ENCODE results near the gene BNC2.

BNC2 gene

DNA sequence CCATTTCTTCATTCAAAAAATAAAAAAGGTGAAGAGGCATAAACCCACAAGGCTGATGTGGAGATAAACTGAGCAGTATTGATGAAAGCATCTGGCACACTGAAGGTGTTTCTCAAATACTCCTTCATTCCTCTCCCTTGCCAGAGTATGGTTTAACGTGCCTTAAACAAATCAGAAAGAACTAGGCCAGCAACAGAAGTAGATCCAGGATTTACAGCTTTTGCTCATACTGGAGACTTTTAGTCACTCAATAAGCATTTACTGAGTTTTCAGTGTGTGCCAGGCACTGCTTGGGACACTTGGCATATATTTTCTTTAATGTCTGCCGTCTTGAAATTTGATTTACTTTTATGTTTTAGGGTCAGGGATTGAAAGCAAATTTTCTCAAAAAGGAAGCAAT lies 53.0 kb downstream of the BNC2 start:
- Histone ChIP-seq H3K9ac (ENCODE audit: low read depth in 1 of 2, low read length in 2 of 2) (no peak overlapping the region), H3K27ac (ENCODE audit: low read depth in 2 of 2, low read length in 2 of 2) (no peak overlapping the region), H3K9me3 (ENCODE audit: control insufficient read depth in 2 of 2, low read length in 2 of 2) (no peaks in the 10 kb centered on the region), H3K27me3 (ENCODE audit: control insufficient read depth in 2 of 2, insufficient read depth in 2 of 2, low read length in 2 of 2) (no peaks in the 10 kb centered on the region), H3K4me3 (ENCODE audit: low read length in 2 of 2) (no peak overlapping the region), H3K36me3 (ENCODE audit: control insufficient read depth in 2 of 2, insufficient read depth in 2 of 2, low read length in 2 of 2) (no peaks in the 10 kb centered on the region), H3K4me1 (ENCODE audit: control insufficient read depth in 2 of 2, insufficient read depth in 2 of 2, low read length in 2 of 2) (no peaks in the 10 kb centered on the region)

- Histone ChIP-seq H3K36me3 (ENCODE audit: control insufficient read depth in 2 of 2, insufficient read depth in 2 of 2, low read length in 2 of 2) (no peaks in the 10 kb centered on the region), H3K9ac (ENCODE audit: low read depth in 1 of 2, low read length in 2 of 2) (no peak overlapping the region), H3K27ac (ENCODE audit: low read depth in 2 of 2, low read length in 2 of 2) (no peak overlapping the region), H3K27me3 (ENCODE audit: control insufficient read depth in 2 of 2, insufficient read depth in 2 of 2, low read length in 2 of 2) (no peaks in the 10 kb centered on the region), H3K9me3 (ENCODE audit: control insufficient read depth in 2 of 2, low read length in 2 of 2) (no peaks in the 10 kb centered on the region), H3K4me3 (ENCODE audit: low read length in 2 of 2) (no peak overlapping the region), H3K4me1 (ENCODE audit: control insufficient read depth in 2 of 2, insufficient read depth in 2 of 2, low read length in 2 of 2) (no peaks in the 10 kb centered on the region)
These were observed 53.5 kb downstream of the BNC2 start for GRCh38 chr9:16817002-16817401.

GRCh38 chr9:16816011-16816410 lies 54.5 kb downstream of the BNC2 start:
- Histone ChIP-seq H3K9me3 (ENCODE audit: control insufficient read depth in 2 of 2, low read length in 2 of 2) (no peaks in the 10 kb centered on the region), H3K27me3 (ENCODE audit: control insufficient read depth in 2 of 2, insufficient read depth in 2 of 2, low read length in 2 of 2) (no peaks in the 10 kb centered on the region), H3K4me1 (ENCODE audit: control insufficient read depth in 2 of 2, insufficient read depth in 2 of 2, low read length in 2 of 2) (no peaks in the 10 kb centered on the region), H3K9ac (ENCODE audit: low read depth in 1 of 2, low read length in 2 of 2) (no peak overlapping the region), H3K36me3 (ENCODE audit: control insufficient read depth in 2 of 2, insufficient read depth in 2 of 2, low read length in 2 of 2) (no peaks in the 10 kb centered on the region), H3K4me3 (ENCODE audit: low read length in 2 of 2) (no peak overlapping the region), H3K27ac (ENCODE audit: low read depth in 2 of 2, low read length in 2 of 2) (no peak overlapping the region)

DNA sequence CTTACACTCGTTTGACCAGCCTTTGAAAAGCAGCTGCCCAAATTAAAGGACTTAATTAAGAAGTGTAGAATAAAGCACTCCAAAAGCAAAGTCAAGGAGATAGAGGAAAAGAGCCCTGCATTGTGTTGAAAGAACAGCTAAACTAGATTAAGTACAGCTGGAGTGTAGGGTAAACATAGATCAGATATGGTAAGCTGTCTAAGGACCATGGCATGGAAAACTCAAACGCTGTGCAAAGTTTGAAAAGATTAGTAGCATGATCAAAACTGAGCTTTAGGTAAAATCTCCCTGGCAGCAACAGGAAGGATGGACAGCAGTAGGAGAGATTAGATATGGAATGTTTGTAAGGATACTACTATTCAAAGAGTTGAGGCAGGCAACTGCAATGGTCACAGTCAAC lies 55.4 kb downstream of the BNC2 start:
- Histone ChIP-seq H3K9me3 (ENCODE audit: control insufficient read depth in 2 of 2, low read length in 2 of 2) (no peaks in the 10 kb centered on the region), H3K27ac (ENCODE audit: low read depth in 2 of 2, low read length in 2 of 2) (no peak overlapping the region), H3K4me1 (ENCODE audit: control insufficient read depth in 2 of 2, insufficient read depth in 2 of 2, low read length in 2 of 2) (no peaks in the 10 kb centered on the region), H3K36me3 (ENCODE audit: control insufficient read depth in 2 of 2, insufficient read depth in 2 of 2, low read length in 2 of 2) (no peaks in the 10 kb centered on the region), H3K27me3 (ENCODE audit: control insufficient read depth in 2 of 2, insufficient read depth in 2 of 2, low read length in 2 of 2) (no peaks in the 10 kb centered on the region), H3K4me3 (ENCODE audit: low read length in 2 of 2) (no peak overlapping the region), H3K9ac (ENCODE audit: low read depth in 1 of 2, low read length in 2 of 2) (no peak overlapping the region)

DNA sequence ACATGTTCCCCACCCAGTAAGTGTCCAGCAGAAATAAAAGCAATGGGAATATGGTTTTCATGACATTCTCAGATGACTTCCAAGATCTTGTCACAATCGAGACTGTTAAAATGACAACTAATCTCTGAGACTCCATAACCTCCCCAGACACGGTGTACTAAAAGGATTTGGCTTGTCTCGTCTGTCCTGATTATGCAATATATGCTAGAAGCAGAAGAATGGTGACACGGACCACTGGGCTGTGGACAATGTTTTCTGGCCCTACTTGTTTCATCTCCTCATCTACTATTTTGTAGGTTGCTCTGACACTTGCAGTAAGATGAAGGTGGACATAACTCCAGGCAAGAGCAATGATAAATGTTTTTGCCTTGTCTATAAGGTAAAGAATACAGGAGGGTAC lies 56.6 kb downstream of the BNC2 start:
- Histone ChIP-seq H3K36me3 (ENCODE audit: control insufficient read depth in 2 of 2, insufficient read depth in 2 of 2, low read length in 2 of 2) (no peaks in the 10 kb centered on the region), H3K9me3 (ENCODE audit: control insufficient read depth in 2 of 2, low read length in 2 of 2) (no peaks in the 10 kb centered on the region), H3K4me3 (ENCODE audit: low read length in 2 of 2) (no peak overlapping the region), H3K27me3 (ENCODE audit: control insufficient read depth in 2 of 2, insufficient read depth in 2 of 2, low read length in 2 of 2) (no peaks in the 10 kb centered on the region), H3K27ac (ENCODE audit: low read depth in 2 of 2, low read length in 2 of 2) (no peak overlapping the region), H3K4me1 (ENCODE audit: control insufficient read depth in 2 of 2, insufficient read depth in 2 of 2, low read length in 2 of 2) (no peaks in the 10 kb centered on the region), H3K9ac (ENCODE audit: low read depth in 1 of 2, low read length in 2 of 2) (no peak overlapping the region)

DNA sequence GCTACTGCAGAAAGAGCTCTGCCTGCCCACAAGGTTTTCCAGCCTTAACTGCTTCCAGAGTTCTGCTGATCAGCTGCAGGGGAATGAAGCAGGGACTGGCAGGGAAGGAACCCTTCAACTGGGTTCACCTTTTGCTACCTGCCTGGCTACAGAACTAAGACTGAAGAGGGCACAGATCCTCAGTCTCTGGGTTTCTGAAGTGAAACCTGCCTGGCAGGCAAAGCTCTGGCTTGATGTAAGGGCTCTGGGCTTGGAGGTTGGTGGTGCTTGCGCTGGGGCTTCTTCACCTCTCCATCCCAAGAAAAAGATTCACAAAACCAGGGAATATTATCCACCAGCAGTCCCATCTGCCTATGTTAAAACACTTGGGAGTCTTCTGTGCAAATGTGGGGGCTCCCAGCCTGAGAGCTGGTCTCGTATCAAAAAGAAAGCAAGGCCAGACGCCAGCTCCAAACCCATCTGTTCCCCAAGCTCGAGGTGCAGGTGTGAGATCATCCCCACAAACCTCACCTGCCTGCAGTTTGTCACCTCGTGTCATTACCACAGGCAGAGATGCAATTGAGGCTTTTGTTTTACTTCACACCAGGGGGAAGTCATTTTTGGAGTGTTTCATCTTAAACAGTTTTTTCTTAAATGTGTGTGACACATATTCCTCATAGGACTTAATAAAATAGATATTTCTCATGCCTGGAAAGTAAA lies 58.3 kb downstream of the BNC2 start:
- Histone ChIP-seq H3K9ac (ENCODE audit: low read depth in 1 of 2, low read length in 2 of 2) (no peak overlapping the region), H3K36me3 (ENCODE audit: control insufficient read depth in 2 of 2, insufficient read depth in 2 of 2, low read length in 2 of 2) (no peaks in the 10 kb centered on the region), H3K27me3 (ENCODE audit: control insufficient read depth in 2 of 2, insufficient read depth in 2 of 2, low read length in 2 of 2) (no peaks in the 10 kb centered on the region), H3K27ac (ENCODE audit: low read depth in 2 of 2, low read length in 2 of 2) (no peak overlapping the region), H3K4me1 (ENCODE audit: control insufficient read depth in 2 of 2, insufficient read depth in 2 of 2, low read length in 2 of 2) (no peaks in the 10 kb centered on the region), H3K9me3 (ENCODE audit: control insufficient read depth in 2 of 2, low read length in 2 of 2) (no peaks in the 10 kb centered on the region), H3K4me3 (ENCODE audit: low read length in 2 of 2) (no peak overlapping the region)

- Histone ChIP-seq H3K9me3 (ENCODE audit: control insufficient read depth in 2 of 2, low read length in 2 of 2) (no peaks in the 10 kb centered on the region), H3K9ac (ENCODE audit: low read depth in 1 of 2, low read length in 2 of 2) (no peak overlapping the region), H3K36me3 (ENCODE audit: control insufficient read depth in 2 of 2, insufficient read depth in 2 of 2, low read length in 2 of 2) (no peaks in the 10 kb centered on the region), H3K4me1 (ENCODE audit: control insufficient read depth in 2 of 2, insufficient read depth in 2 of 2, low read length in 2 of 2) (no peaks in the 10 kb centered on the region), H3K27ac (ENCODE audit: low read depth in 2 of 2, low read length in 2 of 2) (no peak overlapping the region), H3K4me3 (ENCODE audit: low read length in 2 of 2) (no peak overlapping the region), H3K27me3 (ENCODE audit: control insufficient read depth in 2 of 2, insufficient read depth in 2 of 2, low read length in 2 of 2) (no peaks in the 10 kb centered on the region)
These were observed 60.4 kb downstream of the BNC2 start for GRCh38 chr9:16809912-16810610.

DNA sequence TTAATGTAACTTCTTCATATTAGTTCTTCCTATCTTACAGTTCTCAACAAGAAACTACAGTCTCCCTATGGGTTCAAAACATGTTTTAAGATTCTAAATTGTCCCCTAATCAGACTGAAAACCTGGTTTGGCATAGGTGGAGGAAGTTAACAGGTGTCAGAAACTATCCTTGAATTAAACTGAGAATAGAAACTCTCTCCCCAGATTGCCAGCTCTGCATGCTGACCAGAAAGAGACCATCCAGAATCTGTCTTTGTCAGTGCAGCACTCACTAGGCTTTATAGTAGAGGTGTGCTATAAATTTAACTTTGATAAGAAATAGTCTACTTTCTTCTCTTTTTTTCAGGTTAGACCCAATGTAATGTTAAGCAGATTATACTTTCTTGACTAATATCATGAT lies 63.8 kb downstream of the BNC2 start:
- no peak overlapping the region for H3K9ac ChIP-seq (ENCODE audit: low read depth in 1 of 2, low read length in 2 of 2)
- no peaks in the 10 kb centered on the region for H3K4me1 ChIP-seq (ENCODE audit: control insufficient read depth in 2 of 2, insufficient read depth in 2 of 2, low read length in 2 of 2)
- H3K9me3 ChIP-seq (ENCODE audit: control insufficient read depth in 2 of 2, low read length in 2 of 2), result no peaks in the 10 kb centered on the region
- no peak overlapping the region for H3K4me3 ChIP-seq (ENCODE audit: low read length in 2 of 2)
- H3K27ac ChIP-seq (ENCODE audit: low read depth in 2 of 2, low read length in 2 of 2), result no peak overlapping the region
- no peaks in the 10 kb centered on the region for H3K27me3 ChIP-seq (ENCODE audit: control insufficient read depth in 2 of 2, insufficient read depth in 2 of 2, low read length in 2 of 2)
- no peaks in the 10 kb centered on the region for H3K36me3 ChIP-seq (ENCODE audit: control insufficient read depth in 2 of 2, insufficient read depth in 2 of 2, low read length in 2 of 2)

DNA sequence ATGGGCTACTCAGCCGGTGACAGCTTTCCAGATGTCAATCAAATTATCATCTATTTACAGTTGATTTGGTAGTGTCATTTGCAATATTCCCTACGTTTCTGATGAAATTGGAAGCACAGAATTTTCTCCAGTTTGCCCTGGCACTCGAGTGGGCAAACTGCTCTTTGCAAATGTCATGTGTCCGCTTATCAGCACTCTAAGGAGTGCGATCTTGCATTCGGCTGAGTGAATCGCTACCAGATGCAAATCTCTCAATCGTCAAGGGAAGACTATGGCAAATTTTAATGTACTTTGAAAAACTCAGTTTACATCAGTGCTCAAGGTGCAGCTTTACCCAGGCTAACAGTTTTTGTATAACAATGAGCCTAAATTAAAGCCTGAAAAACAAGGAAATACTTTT lies 66.8 kb downstream of the BNC2 start:
- no peaks in the 10 kb centered on the region for H3K27me3 ChIP-seq (ENCODE audit: control insufficient read depth in 2 of 2, insufficient read depth in 2 of 2, low read length in 2 of 2)
- no peak overlapping the region for H3K4me3 ChIP-seq (ENCODE audit: low read length in 2 of 2)
- no peak overlapping the region for H3K27ac ChIP-seq (ENCODE audit: low read depth in 2 of 2, low read length in 2 of 2)
- no peaks in the 10 kb centered on the region for H3K36me3 ChIP-seq (ENCODE audit: control insufficient read depth in 2 of 2, insufficient read depth in 2 of 2, low read length in 2 of 2)
- no peaks in the 10 kb centered on the region for H3K4me1 ChIP-seq (ENCODE audit: control insufficient read depth in 2 of 2, insufficient read depth in 2 of 2, low read length in 2 of 2)
- H3K9ac ChIP-seq (ENCODE audit: low read depth in 1 of 2, low read length in 2 of 2), result no peak overlapping the region
- H3K9me3 ChIP-seq (ENCODE audit: control insufficient read depth in 2 of 2, low read length in 2 of 2), result no peaks in the 10 kb centered on the region

GRCh38 chr9:16801871-16802466 lies 68.5 kb downstream of the BNC2 start:
- Histone ChIP-seq H3K9me3 (ENCODE audit: control insufficient read depth in 2 of 2, low read length in 2 of 2) (no peaks in the 10 kb centered on the region), H3K27ac (ENCODE audit: low read depth in 2 of 2, low read length in 2 of 2) (no peak overlapping the region), H3K4me1 (ENCODE audit: control insufficient read depth in 2 of 2, insufficient read depth in 2 of 2, low read length in 2 of 2) (no peaks in the 10 kb centered on the region), H3K4me3 (ENCODE audit: low read length in 2 of 2) (no peak overlapping the region), H3K9ac (ENCODE audit: low read depth in 1 of 2, low read length in 2 of 2) (no peak overlapping the region), H3K27me3 (ENCODE audit: control insufficient read depth in 2 of 2, insufficient read depth in 2 of 2, low read length in 2 of 2) (no peaks in the 10 kb centered on the region), H3K36me3 (ENCODE audit: control insufficient read depth in 2 of 2, insufficient read depth in 2 of 2, low read length in 2 of 2) (no peaks in the 10 kb centered on the region)

Measured in mucosa of rectum (tissue), 2 donors.